ENCODE results near the gene ZSWIM4. TPM values are rescaled to one million over a fixed set of nuclear protein-coding genes. Genes with fewer than 3 reads are reported as not detected.

Gene ZSWIM4
- total RNA-seq, 1 experiment from 2014 or later = 5.4 TPM

- peak; percentile 39 for DNase-seq (ENCODE audit: low read depth)
Measured at GRCh38 chr19:13835791-13836723, 40.8 kb downstream of the ZSWIM4 start.

GRCh38 chr19:13838435-13839129 lies 43.3 kb downstream of the ZSWIM4 start:
- DNase-seq (ENCODE audit: low read depth) = no peak

DNA sequence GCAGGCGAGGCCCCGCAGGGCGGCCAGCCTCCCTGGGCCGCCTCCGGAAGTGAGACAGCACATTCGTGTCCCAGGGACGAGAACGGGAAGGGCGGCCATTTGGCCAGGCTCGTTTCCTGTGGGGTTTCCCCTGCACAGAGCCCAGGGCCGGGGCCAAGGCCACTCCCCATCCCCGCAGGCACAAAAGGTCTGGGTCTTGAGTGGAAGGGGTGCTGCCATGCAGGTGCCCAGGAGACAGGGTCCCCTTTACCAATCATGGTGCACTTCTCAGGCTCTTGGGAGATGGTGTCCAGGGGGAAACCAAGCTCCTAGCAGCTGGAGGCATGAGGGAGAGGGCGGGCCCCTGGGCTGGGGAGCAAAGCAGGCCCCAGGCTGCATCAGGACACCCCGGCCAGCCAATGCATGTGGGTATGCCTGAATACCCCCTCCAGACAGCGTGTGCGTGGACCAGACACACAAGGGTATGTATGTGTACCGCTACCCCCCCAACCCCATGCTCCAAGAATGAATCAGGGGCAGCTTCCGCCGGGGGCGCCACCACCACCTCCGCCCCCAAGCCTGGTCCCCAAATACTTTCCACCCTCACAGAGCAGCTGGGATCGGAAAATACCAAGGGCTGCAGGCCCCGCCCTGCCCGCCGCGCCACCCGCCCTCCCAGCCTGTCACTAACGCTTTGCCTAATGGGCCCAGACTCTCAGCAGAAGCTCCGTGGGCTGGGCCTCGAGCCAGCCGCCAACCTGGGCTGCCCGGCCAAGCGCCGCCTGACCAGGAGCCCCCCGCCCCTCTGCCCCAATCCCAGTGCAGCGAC lies 44.1 kb downstream of the ZSWIM4 start:
- DNase-seq (ENCODE audit: low read depth) = peak; percentile 98

GRCh38 chr19:13839938-13840304 lies 44.7 kb downstream of the ZSWIM4 start:
- no peak for DNase-seq (ENCODE audit: low read depth)

DNA sequence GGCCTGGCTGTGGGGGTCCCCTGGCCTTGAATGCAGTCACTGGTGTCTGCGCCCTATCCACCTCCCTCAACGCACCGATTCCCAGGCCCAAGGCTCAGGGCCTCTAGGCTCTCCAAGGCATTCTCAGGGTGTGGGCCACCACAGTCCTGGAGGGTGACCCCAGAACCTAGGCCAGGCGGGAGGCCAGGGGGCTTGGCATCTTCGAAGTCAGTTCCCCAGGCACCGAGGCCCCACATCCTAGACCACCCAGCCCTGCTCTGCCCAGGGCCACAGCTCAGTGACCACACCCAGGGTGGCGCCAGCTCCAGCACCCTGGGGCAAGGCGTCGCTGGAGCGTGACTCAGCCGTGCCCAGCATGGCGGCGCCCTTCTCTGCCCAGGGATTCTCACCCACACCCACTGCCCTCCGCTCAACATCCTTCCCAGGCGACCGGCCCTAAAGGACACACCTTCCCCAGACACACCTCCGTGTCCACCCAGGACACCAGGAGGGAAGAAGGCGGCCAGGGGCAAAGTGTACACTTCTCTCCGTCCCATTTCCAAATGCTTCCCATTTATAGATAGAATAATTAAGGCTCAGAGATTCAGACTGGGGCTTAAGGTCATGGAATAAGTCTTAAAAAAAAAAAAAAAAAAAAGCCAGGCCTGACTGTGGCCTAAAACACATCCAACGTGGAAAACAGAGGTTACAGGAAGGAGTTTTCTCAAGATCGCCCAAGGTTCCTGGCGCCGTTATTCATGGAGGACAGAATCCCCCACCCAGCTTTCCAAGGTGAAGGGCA lies 45.3 kb downstream of the ZSWIM4 start:
- DNase-seq (ENCODE audit: low read depth) = peak; percentile 92

- peak; percentile 70 for DNase-seq (ENCODE audit: low read depth)
Measured at GRCh38 chr19:13841086-13841961, 46.1 kb downstream of the ZSWIM4 start.

- DNase-seq (ENCODE audit: low read depth) = peak; percentile 24
Measured at GRCh38 chr19:13841962-13842290, 46.7 kb downstream of the ZSWIM4 start.

DNA sequence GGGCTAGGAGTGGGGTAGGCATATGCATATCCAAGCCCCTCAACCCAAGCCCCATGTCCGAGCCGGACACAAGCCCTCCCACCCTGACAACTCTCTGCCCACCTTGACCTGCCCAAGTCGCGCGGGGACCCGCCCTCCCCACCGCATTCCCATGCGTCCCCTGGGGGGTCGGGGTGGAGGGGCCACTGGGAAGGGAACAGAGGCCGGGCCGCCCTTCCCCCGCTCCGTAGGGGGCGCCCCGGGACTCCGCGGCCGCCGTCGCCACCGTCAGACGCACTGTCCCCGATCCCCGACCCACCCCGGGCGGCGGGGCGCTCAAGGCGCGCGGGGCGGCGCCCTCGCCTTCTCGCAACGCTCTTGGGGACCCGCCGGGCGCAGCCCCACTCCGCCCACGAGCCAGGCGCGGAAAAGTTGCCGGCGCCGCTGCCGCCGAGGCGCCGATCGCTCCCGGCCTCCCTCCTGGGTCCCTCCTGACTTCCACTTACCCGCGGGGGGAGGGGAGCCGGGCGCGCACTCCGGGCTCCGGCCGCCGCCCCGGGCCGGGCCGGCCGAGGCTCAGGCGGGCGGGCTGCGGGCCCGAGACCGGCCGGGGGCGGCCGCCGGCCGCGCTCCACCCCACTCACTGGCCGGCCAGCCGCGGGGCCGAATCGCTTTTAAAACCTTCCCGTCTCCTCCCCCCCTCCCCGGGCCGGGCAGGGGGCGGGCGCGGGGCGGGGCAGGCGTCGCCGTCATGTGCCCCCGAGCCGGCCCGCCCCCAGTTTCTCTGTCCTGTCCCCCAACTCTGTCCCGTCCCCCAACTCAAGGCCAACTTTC lies 47.3 kb downstream of the ZSWIM4 start:
- DNase-seq (ENCODE audit: low read depth) = peak; percentile 87

- peak; percentile 91 for DNase-seq (ENCODE audit: low read depth)
Measured at GRCh38 chr19:13843104-13843921, 48.1 kb downstream of the ZSWIM4 start.

DNA sequence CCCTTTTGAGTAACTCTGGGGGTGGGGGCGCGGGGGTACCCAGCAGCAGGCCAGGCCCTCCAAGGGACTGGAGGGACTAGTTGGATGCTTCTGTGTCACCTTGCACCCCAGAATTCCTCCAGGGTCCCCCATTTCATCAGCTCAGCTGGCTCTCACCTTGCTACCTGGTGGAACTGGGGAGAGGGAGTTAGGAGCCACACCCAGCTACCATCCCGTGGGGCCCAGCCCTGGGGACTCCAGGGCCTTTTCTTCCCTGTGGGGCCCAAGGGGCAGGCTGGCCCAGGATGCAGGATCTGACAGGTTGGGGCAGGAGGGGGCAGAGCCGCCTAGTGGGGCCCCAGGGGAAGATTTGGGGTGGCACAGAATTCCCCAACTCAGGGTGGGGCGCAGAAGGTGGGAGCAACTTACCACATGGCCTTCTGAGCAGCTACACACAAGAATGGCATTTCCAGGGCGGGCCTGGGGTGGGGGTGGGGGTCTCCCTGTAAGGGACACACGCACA lies 48.9 kb downstream of the ZSWIM4 start:
- DNase-seq (ENCODE audit: low read depth) = peak; percentile 42

- DNase-seq (ENCODE audit: low read depth) = peak; percentile 99
Measured at GRCh38 chr19:13846557-13847406, 51.5 kb downstream of the ZSWIM4 start.

GRCh38 chr19:13847407-13848339 lies 52.4 kb downstream of the ZSWIM4 start:
- peak; percentile 97 for DNase-seq (ENCODE audit: low read depth)

- DNase-seq (ENCODE audit: low read depth) = no peak
Measured at GRCh38 chr19:13848340-13848677, 53.1 kb downstream of the ZSWIM4 start.

- DNase-seq (ENCODE audit: low read depth) = peak; percentile 25
Measured at GRCh38 chr19:13848798-13849676, 53.8 kb downstream of the ZSWIM4 start.
